Measurements from ENCODE around the gene LNX2.
"Not testable (repeated sequence)": the region's sequence is repeated elsewhere in the genome, so short reads cannot be mapped to it uniquely, and the experiment has no call there.

The LNX2 gene

GRCh38 chr13:27636589-27637288 lies 16.4 kb upstream of the LNX2 start:
- DNase-seq, result no peak

- no peak for DNase-seq
These were observed 14.9 kb upstream of the LNX2 start for GRCh38 chr13:27635266-27635665.

DNA sequence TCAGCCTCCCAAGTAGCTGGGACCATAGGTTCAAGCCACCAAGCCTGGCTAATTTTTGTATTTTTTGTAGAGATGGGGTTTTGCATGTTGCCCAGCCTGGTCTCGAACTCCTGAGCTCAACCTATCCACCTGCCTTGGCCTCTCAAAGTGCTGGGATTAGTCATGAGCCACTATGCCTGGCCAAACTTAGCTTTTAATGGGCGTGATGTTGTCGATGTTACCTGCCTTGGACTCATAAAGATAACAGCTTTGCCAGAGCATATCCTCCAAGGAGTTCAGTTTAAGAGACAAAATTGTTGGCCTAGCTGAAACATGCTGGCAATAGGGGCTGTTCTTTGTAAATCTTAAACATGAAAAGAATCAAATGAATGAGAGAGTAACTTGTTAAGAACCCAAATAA lies 14.5 kb upstream of the LNX2 start:
- DNase-seq, result no peak

GRCh38 chr13:27634231-27634630 lies 13.9 kb upstream of the LNX2 start:
- DNase-seq, result no peak

DNA sequence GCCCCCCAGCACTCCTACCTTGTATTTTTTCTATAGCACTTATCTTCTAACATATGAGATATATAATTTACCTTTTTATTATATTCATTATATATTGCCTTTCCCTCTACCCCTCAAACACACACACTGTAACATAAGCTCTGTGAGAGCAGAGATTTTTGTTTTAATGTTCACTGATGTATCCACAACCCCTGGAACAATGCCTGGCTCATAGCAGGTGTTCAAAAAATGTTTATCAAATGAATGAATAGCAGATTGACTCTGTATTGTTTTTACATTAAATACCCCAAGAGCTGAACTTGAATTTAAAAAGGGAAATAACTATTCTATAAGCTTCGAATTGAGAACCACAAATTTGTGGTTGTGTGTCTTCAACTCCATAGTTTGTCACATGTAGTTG lies 12.3 kb upstream of the LNX2 start:
- no peak for DNase-seq

DNA sequence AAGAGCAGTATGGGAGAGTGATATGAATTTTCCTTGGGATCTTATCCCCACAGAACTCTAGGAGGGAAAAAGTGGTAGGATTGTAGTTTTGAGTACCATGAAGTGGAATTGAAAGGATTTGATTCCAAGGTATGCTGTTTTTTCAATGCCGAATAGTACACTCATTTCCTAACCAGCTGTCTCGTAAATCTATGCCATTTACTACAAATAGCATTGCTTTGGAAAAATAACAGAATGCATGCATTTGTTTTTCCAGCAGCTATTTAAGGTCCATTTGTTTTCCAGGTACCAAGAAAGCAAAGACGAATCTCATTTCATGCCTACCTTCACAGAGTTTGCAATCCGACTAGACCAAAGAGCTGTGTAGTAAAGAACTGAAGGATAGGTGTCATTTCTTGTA lies 11.9 kb upstream of the LNX2 start:
- no peak for DNase-seq

DNA sequence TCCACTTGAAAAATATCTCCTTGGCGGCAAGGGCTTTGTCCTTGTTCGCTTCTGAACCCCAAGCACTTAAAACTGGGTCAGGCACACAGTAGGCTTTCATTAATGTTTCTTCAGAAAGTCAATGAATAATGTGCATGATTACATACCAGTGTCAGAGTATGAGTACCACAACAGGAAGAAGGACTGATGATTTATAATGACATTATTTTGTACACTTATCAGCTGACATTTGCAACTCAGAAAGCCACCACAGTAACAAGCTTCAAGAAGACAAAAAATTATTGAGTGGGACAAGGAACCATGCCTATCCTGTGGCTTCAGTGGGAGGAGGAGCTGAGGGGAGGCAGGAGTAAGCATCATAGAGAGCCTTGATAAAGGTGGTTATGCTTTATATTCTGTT lies 11.3 kb upstream of the LNX2 start:
- DNase-seq, result no peak

DNA sequence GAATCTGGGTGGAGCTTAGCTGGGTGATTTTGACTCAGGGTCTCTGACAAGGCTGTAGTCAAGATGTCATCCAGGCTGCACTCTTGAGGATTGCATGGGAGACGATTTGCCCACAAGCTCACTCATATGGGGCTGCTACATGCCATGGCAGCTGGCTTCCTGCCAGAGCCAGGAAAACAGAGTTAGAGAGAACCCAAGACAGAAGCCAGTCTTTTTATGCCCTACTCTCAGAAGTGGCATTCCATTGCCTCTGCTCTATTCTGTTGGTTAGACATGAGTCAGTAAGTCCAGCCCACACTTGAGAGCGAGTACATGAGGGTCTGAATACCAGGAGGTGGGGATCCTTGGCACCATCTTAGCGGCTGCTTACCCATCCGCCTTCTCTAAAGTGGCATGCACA lies 10.8 kb upstream of the LNX2 start:
- peak; percentile 2 for DNase-seq

DNA sequence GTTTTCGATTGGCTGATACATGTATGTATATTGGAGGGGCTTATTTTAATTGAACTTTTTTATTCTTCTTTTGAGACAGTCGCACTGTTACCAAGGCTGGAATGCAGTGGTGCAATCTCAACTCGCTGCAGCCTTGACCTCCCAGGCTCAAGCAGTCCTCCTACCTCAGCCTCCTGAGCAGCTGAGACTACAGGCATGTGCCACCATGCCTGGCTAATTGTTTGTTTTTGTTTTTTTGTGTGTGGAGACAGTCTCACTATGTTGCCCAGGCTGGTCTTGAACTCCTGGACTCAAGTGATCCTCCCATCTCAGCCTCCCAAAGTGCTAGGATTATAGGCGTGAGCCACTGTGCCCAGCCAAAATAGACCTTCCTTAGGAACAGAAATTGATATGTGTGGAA lies 8.4 kb upstream of the LNX2 start:
- not testable (repeated sequence) for DNase-seq

DNA sequence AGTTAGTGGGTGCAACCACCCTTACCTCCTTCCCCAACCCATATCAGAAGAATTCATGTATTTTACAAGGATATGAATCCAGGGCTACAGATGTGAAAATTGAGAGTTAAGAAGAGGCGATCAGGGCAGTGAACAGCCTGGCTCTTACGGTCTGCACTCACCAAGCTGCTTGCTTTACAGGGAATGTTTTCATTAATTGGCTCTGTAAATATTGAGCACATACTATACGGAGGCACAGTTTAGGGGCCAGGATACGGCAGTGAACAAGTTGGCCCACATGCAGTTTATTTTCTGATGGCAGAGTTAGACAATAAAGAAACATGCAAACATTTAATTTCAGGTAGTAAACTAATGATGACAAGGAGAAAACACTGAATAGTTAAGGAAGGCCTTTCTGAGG lies 7.8 kb upstream of the LNX2 start:
- no peak for DNase-seq

DNA sequence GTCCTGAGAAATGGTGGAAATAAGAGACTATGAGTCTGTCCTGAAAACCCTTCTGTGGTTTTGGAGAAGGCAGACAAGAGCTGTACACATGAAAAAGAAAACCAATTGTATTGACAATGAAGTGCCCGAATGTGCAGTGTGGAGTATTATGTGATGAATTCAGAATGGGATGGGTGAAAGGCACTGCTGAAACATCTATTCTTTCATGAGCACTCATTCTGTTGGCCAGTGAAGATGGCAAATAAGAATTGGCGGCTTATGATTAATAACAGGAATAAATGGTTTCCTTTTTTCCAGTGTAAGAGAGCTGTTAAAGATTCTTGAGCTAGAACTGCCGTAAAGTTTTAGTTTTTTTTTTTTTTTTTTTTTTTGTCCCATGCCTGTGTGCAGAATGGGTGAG lies 7.1 kb upstream of the LNX2 start:
- DNase-seq, result no peak

DNA sequence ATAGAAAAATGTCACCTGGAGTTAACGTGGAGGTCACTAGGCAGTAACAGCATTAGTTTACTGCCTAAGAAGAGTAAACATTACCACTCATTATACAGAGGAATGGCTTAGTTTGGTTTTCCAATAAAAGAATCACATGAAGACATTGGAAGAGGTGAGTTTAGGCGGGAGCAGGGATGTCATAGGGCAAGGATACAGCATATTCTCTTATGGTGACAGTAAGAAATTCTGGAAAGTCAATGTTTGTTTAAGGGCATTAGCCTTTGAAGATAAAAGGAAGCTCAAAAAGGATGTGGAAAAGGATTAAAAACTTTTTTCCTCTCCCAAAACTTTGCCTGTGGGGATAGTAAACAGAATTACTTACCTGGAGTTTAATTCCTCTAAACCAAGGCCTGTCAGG lies 5.5 kb upstream of the LNX2 start:
- no peak for DNase-seq

- DNase-seq, result no peak
These were observed 3.7 kb upstream of the LNX2 start for GRCh38 chr13:27624071-27624470.

- DNase-seq, result no peak
These were observed 2.6 kb upstream of the LNX2 start for GRCh38 chr13:27622881-27623280.

DNA sequence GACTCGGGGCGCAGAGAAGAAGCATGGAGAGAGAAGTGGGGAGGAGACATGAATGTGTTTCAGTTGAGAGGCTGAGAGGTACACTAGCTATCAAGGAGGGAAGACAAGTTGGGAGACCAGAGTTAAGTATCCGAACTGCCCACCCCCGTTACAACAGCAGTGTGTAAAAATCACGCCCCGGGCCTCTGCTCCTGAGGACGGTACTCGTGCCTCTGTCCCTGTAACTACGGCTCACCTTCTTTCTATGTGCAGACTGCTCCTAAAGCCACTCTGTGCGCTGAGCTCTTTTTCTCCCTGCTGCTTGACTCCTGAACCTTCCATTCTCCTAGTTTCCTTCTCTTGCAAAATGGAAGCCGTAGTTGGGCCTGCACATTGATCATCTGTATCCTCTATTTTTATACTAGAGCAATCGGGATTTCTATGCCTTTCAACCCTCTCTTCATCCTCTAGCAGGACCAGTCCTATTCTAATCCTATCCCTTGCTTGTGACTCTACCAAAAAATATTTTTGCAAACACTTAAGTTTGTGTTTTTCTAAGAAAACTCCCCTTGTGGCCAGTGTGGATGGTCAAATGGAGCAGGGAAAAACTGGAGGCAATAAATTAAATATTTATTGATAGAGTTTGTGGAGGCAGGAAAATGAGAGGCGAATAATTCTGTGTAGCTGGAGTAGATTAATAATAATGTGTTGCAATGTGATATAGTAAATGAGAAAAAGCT lies 1.9 kb upstream of the LNX2 start:
- peak; percentile 25 for DNase-seq

DNA sequence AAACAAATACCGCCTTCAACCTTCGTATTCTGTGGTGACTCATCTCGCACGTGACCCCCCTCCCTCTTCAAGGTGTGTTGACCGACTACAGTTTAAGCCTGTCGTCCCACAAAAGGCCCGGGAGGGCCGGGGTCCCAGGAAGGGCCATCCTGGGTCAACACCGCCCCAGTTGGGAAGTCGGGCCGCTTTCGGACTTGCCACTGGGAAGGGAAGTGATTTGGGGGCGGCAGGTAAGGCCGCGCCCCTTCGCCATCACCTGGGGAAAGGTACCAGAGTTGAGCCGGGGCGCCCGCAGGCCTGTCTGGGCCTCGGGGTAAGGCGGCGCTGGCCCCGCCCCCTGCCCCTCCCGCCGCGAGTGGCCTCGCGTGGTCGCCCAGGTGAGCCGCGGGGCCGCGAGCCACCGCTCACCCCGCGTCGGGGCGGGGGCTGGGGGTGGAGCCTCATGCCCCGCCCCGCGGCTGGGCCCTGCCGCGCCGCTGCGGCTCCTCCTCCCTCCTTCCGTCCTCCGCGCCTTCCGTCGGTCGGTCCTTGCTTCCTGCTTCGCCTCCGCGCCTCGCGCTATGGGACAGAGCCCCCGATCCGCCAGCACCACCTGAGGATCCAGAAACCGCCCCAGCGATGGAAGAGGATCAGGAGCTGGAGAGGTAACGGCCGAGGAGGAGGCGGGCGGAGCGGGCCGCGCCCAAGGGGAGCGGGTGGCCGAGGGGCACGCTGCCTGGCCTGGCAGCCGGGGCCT lies 1.2 kb upstream of the LNX2 start, which contains the start of gene POLR1D:
Gene POLR1D, plus strand, starts transcription at position 527 of the 736 bp plus-strand sequence. Its CDS starts 92 bp downstream, at position 619.
- DNase-seq, result peak; percentile 76

GRCh38 chr13:27621116-27621365 lies 712 bp upstream of the LNX2 start:
- no peak for DNase-seq

GRCh38 chr13:27619728-27620376 lies 477 bp downstream of the LNX2 start:
- DNase-seq, result peak; percentile 39

DNA sequence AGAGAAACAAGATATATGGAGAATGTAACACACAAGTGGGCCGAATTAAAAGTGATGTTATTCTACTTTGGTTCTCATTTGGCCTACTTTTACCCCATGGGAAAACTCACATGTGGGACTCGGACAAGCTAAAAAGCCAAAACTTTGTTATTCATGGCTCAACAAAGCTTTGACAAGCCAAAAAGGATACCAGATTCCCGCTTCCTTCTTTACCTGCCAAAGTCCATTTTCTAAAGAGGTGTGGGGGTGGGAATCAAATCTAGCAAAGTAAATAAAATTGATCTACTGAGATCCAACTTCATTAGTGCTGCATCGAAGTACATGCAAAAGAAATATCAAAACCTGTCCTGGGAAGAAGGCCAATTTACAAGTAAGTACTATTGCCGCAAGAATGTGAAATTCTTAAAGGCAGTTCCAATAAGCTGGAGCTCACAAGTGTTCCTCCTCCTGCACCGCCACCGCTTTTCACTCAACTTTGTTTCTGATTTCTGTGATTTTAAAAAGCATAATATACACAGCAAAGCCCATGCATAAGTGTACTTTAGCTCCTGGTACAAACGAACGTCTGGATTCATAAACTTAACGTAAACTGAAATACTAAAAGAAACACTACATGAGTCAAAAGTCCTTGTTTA lies 1.1 kb downstream of the LNX2 start:
- DNase-seq, result peak; percentile 32

GRCh38 chr13:27617881-27618321 lies 2.4 kb downstream of the LNX2 start:
- no peak for DNase-seq

GRCh38 chr13:27613628-27614027 lies 6.7 kb downstream of the LNX2 start:
- no peak for DNase-seq

- DNase-seq, result peak; percentile 65
These were observed 13.2 kb downstream of the LNX2 start for GRCh38 chr13:27607125-27607524.

Data from fibroblast of skin of back (primary cell).